HCT116 (cell line): ENCODE data around the gene CNNM3. TPM values are rescaled to one million over a fixed set of nuclear protein-coding genes. Genes with fewer than 3 reads are reported as not detected.

Experiments
- ATAC-seq: fragments of 200-7000 bp; cut with Tn5 transposase; 2 replicates; pipeline ENCODE4 v1.9.1; 2020; ENCODE audit warnings: mild to moderate bottlenecking, moderate library complexity
- BruUV-seq: library from RNA; stranded (reverse); fragments of 400-500 nt; replicated peaks from 2 replicates; lab custom pipeline; 2021; lab: Mats Ljungman, UMichigan
- CTCF ChIA-PET: fragments of 300-600 bp; sonication (Branson Sonifier 250); formaldehyde crosslinking; loops from one replicate; lab custom pipeline; 2021; ENCODE audit warnings: antibody characterized with exemption; lab: Charles Lee
- POLR2A ChIA-PET: fragments of 300-600, 350-600 bp; sonication (Branson Sonifier 250); formaldehyde crosslinking; loops from one replicate; lab custom pipeline; 2021; ENCODE audit warnings: antibody characterized with exemption; lab: Charles Lee
- RAD21 ChIA-PET, 2 experiments: fragments of 300-600 bp; sonication (Branson Sonifier 250); formaldehyde crosslinking; loops; one replicate each; lab custom pipeline; 2023; ENCODE audit warnings: low total read pairs in 2 of 2; ENCODE audit not compliant: uncharacterized antibody in 2 of 2, unreplicated experiment in 2 of 2, low non-redundant PET in 1 of 2; lab: Charles Lee
- DNase-seq: peaks from one replicate; pipeline ENCODE4 v3.0.0-alpha.2; 2010; ENCODE audit warnings: low read depth, low spot score
- H2AFZ ChIP-seq: fragments of 200-600 bp; shearing (Covaris generic), sonication (generic); 2 replicates; pipeline ENCODE4 v1.6.1; 2017; ENCODE audit warnings: low read depth, mixed run types, mixed read lengths, antibody characterized with exemption, low read length; ENCODE audit not compliant: poor library complexity, severe bottlenecking
- H3K27ac ChIP-seq: 2 replicates; pipeline ENCODE4 v1.5.1; 2012; ENCODE audit warnings: low read depth, low read length
- H3K27me3 ChIP-seq: fragments of 200-600 bp; sonication (generic); 2 replicates; pipeline ENCODE4 v1.6.1; 2016; ENCODE audit warnings: mixed run types, low read length, mixed read lengths; ENCODE audit not compliant: insufficient read depth
- H3K36me3 ChIP-seq, 2 experiments: fragments of 200-500 bp in 1 of 2; fragments of 200-600 bp in 1 of 2; sonication (Bioruptor generic) in 1 of 2; sonication (generic) in 1 of 2; 2 replicates each; pipeline versions ENCODE4 v1.5.1 to v1.6.1; 2014 to 2016; ENCODE audit warnings: low read length in 2 of 2, inconsistent platforms in 1 of 2, mixed read lengths in 1 of 2, mixed run types in 1 of 2; ENCODE audit not compliant: insufficient read depth in 2 of 2, control insufficient read depth in 1 of 2
- H3K4me1 ChIP-seq, 2 experiments: fragments of 200-600 bp in 1 of 2; sonication (generic) in 1 of 2; 2 replicates each; pipeline versions ENCODE4 v1.5.1 to v1.6.1; 2012 to 2017; ENCODE audit warnings: low read length in 2 of 2, inconsistent platforms in 1 of 2, mild to moderate bottlenecking in 1 of 2, mixed read lengths in 1 of 2, mixed run types in 1 of 2, moderate library complexity in 1 of 2; ENCODE audit not compliant: insufficient read depth in 2 of 2, control insufficient read depth in 1 of 2
- H3K4me2 ChIP-seq: fragments of 200-600 bp; sonication (generic); 2 replicates; pipeline ENCODE4 v1.6.1; 2017; ENCODE audit warnings: mixed run types, low read length, mixed read lengths
- H3K4me3 ChIP-seq, 2 experiments: fragments of 200-600 bp in 1 of 2; sonication (generic) in 1 of 2; replicated peaks in 1 of 2; 2 replicates each; pipeline ENCODE4 v1.5.1; 2011 to 2016; ENCODE audit warnings: low read length in 2 of 2, control low read depth in 1 of 2, low read depth in 1 of 2, mild to moderate bottlenecking in 1 of 2, mixed read lengths in 1 of 2, mixed run types in 1 of 2
- H3K79me2 ChIP-seq: fragments of 200-600 bp; sonication (generic); 2 replicates; pipeline ENCODE4 v1.6.1; 2017; ENCODE audit warnings: mild to moderate bottlenecking, mixed run types, low read length, moderate library complexity, mixed read lengths; ENCODE audit not compliant: insufficient read depth
- H3K9ac ChIP-seq: fragments of 200-600 bp; sonication (generic); 2 replicates; pipeline ENCODE4 v1.6.1; 2016; ENCODE audit warnings: low read length, mixed read lengths
- H3K9me2 ChIP-seq: fragments of 200-600 bp; sonication (generic), shearing (Covaris generic); 2 replicates; pipeline ENCODE4 v1.6.1; 2017; ENCODE audit warnings: mixed run types, mild to moderate bottlenecking, moderate library complexity; ENCODE audit not compliant: insufficient read depth
- H3K9me3 ChIP-seq, 2 experiments: fragments of 200-500 bp in 1 of 2; fragments of 200-600 bp in 1 of 2; sonication (Bioruptor generic) in 1 of 2; sonication (generic) in 1 of 2; 2 replicates each; pipeline ENCODE4 v1.6.1; 2014 to 2017; ENCODE audit warnings: low read length in 2 of 2, mixed read lengths in 2 of 2, inconsistent platforms in 1 of 2, low read depth in 1 of 2, mild to moderate bottlenecking in 1 of 2, mixed run types in 1 of 2, moderate library complexity in 1 of 2; ENCODE audit not compliant: control insufficient read depth in 1 of 2, insufficient read depth in 1 of 2
- H4K20me1 ChIP-seq: fragments of 200-600 bp; sonication (generic), shearing (Covaris generic); 2 replicates; pipeline ENCODE4 v1.6.1; 2017; ENCODE audit warnings: mixed run types, mild to moderate bottlenecking, moderate library complexity; ENCODE audit not compliant: insufficient read depth
- ATF3 ChIP-seq: IDR thresholded peaks from 2 replicates; pipeline ENCODE4 v1.6.1; 2012
- CBX3 ChIP-seq: IDR thresholded peaks from 2 replicates; pipeline ENCODE4 v1.6.1; 2012; ENCODE audit warnings: low read depth
- CEBPB ChIP-seq: IDR thresholded peaks from 2 replicates; pipeline ENCODE4 v1.6.1; 2012; ENCODE audit warnings: low read depth
- CTCF ChIP-seq, 3 experiments: fragments of 200-600 bp in 1 of 3; sonication (generic) in 1 of 3; IDR thresholded peaks in 2 of 3; conservative IDR thresholded peaks in 1 of 3; 2 replicates each; pipeline ENCODE4 v1.5.1; 2012 to 2017; ENCODE audit warnings: low read depth in 2 of 3, low read length in 2 of 3, antibody characterized with exemption in 1 of 3, borderline replicate concordance in 1 of 3, control low read depth in 1 of 3, mild to moderate bottlenecking in 1 of 3, mixed read lengths in 1 of 3, mixed run types in 1 of 3, moderate library complexity in 1 of 3; ENCODE audit not compliant: insufficient read depth in 1 of 3
- ELF1 ChIP-seq: IDR thresholded peaks from 2 replicates; pipeline ENCODE4 v1.6.1; 2012; ENCODE audit warnings: low read depth, borderline replicate concordance
- EZH2 ChIP-seq: fragments of 200-600 bp; sonication (generic); IDR thresholded peaks from 2 replicates; pipeline ENCODE4 v1.6.1; 2017; ENCODE audit warnings: antibody characterized with exemption, mixed run types
- EZH2phosphoT487 ChIP-seq: fragments of 200-600 bp; IDR thresholded peaks from 2 replicates; pipeline ENCODE4 v1.6.1; 2018; ENCODE audit warnings: antibody characterized with exemption, borderline replicate concordance
- JUND ChIP-seq: IDR thresholded peaks from 2 replicates; pipeline ENCODE4 v1.6.1; 2012
- POLR2A ChIP-seq: IDR thresholded peaks from 2 replicates; pipeline ENCODE4 v1.7.0; 2011; ENCODE audit warnings: borderline replicate concordance; ENCODE audit not compliant: insufficient read depth, insufficient read length; ENCODE audit errors: extremely low read depth
- POLR2AphosphoS5 ChIP-seq: IDR thresholded peaks from 2 replicates; pipeline ENCODE4 v1.6.1; 2011; ENCODE audit warnings: mild to moderate bottlenecking, low read depth, low read length, moderate library complexity
- RAD21 ChIP-seq: IDR thresholded peaks from 2 replicates; pipeline ENCODE4 v1.6.1; 2012; ENCODE audit warnings: low read depth, mild to moderate bottlenecking
- SP1 ChIP-seq: IDR thresholded peaks from 2 replicates; pipeline ENCODE4 v1.6.1; 2012; ENCODE audit warnings: low read depth
- TCF7L2 ChIP-seq: IDR thresholded peaks from 2 replicates; pipeline ENCODE4 v1.7.0; 2011; ENCODE audit warnings: borderline replicate concordance, inconsistent platforms; ENCODE audit not compliant: insufficient read depth, insufficient read length; ENCODE audit errors: extremely low read depth
- intact Hi-C: fragments of 100-400 bp; cut with micrococcal nuclease; formaldehyde crosslinking; loops from 2 replicates; pipeline ENCODE4 v1.10.0; 2022
- total RNA-seq: library from RNA; stranded (reverse); gene quantifications from one replicate; pipeline ENCODE4 v1.2.1, GENCODE V29; 2021; ENCODE audit not compliant: unreplicated experiment
- TF ChIP-seq, protein P1 (sequence below): IDR thresholded peaks from 2 replicates; pipeline ENCODE4 v1.6.1; 2012; ENCODE audit warnings: low read depth
- TF ChIP-seq, protein P2 (sequence below): IDR thresholded peaks from 2 replicates; pipeline ENCODE4 v1.6.1; 2012

CNNM3 gene
- total RNA-seq, 1 experiment from 2014 or later: 31.1 TPM

- BruUV-seq: no TSS peak
- H2AFZ ChIP-seq: no peak overlapping the region
- no peak overlapping the region for H3K4me3 ChIP-seq
- H3K9me2 ChIP-seq: no peaks in the 10 kb centered on the region
- no peak overlapping the region for H3K27ac ChIP-seq
- no peak overlapping the region for H3K4me2 ChIP-seq
- ChIA-PET CTCF (no interaction called here), RAD21 (no interaction called here), POLR2A (no interaction called here)
- intact Hi-C loops: no loop called here
- peaks cover 24% of the 10 kb centered on the region; the same call in 1 of the 2 replicates for H3K79me2 ChIP-seq
- DNase-seq: no peak
- no peaks in the 10 kb centered on the region for H4K20me1 ChIP-seq
- TF ChIP-seq CBX3: no peak
- TF ChIP-seq ATF3: no peak
- TF ChIP-seq SP1: no peak
- TF ChIP-seq EZH2: no peak
- TF ChIP-seq, protein P1, sequence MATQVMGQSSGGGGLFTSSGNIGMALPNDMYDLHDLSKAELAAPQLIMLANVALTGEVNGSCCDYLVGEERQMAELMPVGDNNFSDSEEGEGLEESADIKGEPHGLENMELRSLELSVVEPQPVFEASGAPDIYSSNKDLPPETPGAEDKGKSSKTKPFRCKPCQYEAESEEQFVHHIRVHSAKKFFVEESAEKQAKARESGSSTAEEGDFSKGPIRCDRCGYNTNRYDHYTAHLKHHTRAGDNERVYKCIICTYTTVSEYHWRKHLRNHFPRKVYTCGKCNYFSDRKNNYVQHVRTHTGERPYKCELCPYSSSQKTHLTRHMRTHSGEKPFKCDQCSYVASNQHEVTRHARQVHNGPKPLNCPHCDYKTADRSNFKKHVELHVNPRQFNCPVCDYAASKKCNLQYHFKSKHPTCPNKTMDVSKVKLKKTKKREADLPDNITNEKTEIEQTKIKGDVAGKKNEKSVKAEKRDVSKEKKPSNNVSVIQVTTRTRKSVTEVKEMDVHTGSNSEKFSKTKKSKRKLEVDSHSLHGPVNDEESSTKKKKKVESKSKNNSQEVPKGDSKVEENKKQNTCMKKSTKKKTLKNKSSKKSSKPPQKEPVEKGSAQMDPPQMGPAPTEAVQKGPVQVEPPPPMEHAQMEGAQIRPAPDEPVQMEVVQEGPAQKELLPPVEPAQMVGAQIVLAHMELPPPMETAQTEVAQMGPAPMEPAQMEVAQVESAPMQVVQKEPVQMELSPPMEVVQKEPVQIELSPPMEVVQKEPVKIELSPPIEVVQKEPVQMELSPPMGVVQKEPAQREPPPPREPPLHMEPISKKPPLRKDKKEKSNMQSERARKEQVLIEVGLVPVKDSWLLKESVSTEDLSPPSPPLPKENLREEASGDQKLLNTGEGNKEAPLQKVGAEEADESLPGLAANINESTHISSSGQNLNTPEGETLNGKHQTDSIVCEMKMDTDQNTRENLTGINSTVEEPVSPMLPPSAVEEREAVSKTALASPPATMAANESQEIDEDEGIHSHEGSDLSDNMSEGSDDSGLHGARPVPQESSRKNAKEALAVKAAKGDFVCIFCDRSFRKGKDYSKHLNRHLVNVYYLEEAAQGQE: no peak
- TF ChIP-seq TCF7L2: no peak
- no peak for TF ChIP-seq EZH2phosphoT487
- no peak for TF ChIP-seq POLR2AphosphoS5
- TF ChIP-seq, protein P2, sequence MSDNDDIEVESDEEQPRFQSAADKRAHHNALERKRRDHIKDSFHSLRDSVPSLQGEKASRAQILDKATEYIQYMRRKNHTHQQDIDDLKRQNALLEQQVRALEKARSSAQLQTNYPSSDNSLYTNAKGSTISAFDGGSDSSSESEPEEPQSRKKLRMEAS: no peak
- no peak for TF ChIP-seq CTCF (IDR thresholded peaks at IDR 0.05 in 2 of 3, conservative IDR thresholded peaks at IDR 0.05 in 1 of 3; ENCODE audit: borderline replicate concordance in 1 of 3, insufficient read depth in 1 of 3, low read depth in 2 of 3, low read length in 2 of 3)
- TF ChIP-seq RAD21: no peak
- TF ChIP-seq JUND: no peak
- no peak for TF ChIP-seq CEBPB
- no peak for TF ChIP-seq POLR2A
- TF ChIP-seq ELF1: no peak
- TF ChIP-seq, all 23 proteins: peak for 0
- Histone ChIP-seq H3K36me3 (peaks cover 29 to 30% of the 10 kb centered on the region in 2 experiments), H3K27me3 (no peaks in the 10 kb centered on the region), H3K9me3 (no peaks in the 10 kb centered on the region), H3K4me1 (peaks cover 9 to 15% of the 10 kb centered on the region in 2 experiments), H3K9ac (no peak overlapping the region)
- ATAC-seq: no peak
These were observed 47.7 kb downstream of the CNNM3 start for GRCh38 chr2:96863575-96864342.
